ENCODE results near the gene TSPAN4. TPM values are rescaled to one million over a fixed set of nuclear protein-coding genes. Genes with fewer than 3 reads are reported as not detected.
A peak's percentile ranks its signal among the peaks of the same experiment; 100 is the strongest.

Gene TSPAN4
- total and polyA plus RNA-seq, 10 of the 15 experiments (the other 5 are each of a cell fraction or from before 2014, with no cell fraction given) = 0.37 to 14.0 (median 8.5) TPM; not detected in 1

DNA sequence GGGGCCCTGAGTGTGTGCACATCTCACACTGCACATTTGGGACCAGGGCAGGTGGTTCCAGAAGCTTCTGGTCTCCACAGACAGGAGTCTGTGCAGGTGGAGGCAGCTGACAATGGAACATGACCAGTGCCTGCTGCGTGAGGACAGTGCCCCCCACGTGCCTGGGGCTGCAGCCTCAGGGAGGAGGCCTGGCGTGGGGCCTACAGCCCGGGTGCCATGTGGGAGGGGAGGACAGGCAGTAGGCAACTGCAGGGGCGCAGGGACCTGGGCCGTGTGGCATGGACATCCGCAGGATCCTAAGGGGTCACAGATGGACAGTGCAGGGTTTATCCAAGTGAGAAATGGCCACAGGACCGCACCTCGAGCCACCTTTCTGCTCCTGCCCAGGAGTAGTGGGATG is 28.8 kb downstream of the TSPAN4 start (continued):
- TF ChIP-seq, protein P1, sequence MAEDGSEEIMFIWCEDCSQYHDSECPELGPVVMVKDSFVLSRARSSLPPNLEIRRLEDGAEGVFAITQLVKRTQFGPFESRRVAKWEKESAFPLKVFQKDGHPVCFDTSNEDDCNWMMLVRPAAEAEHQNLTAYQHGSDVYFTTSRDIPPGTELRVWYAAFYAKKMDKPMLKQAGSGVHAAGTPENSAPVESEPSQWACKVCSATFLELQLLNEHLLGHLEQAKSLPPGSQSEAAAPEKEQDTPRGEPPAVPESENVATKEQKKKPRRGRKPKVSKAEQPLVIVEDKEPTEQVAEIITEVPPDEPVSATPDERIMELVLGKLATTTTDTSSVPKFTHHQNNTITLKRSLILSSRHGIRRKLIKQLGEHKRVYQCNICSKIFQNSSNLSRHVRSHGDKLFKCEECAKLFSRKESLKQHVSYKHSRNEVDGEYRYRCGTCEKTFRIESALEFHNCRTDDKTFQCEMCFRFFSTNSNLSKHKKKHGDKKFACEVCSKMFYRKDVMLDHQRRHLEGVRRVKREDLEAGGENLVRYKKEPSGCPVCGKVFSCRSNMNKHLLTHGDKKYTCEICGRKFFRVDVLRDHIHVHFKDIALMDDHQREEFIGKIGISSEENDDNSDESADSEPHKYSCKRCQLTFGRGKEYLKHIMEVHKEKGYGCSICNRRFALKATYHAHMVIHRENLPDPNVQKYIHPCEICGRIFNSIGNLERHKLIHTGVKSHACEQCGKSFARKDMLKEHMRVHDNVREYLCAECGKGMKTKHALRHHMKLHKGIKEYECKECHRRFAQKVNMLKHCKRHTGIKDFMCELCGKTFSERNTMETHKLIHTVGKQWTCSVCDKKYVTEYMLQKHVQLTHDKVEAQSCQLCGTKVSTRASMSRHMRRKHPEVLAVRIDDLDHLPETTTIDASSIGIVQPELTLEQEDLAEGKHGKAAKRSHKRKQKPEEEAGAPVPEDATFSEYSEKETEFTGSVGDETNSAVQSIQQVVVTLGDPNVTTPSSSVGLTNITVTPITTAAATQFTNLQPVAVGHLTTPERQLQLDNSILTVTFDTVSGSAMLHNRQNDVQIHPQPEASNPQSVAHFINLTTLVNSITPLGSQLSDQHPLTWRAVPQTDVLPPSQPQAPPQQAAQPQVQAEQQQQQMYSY (CRISPR knock-in tag; IDR thresholded peaks at IDR 0.05) = no peak
- TF ChIP-seq MEF2A (IDR thresholded peaks at IDR 0.05; ENCODE audit: insufficient read depth, low read depth, low read length) (no peak), STAT1 (conservative IDR thresholded peaks at IDR 0.05) (no peak)

DNA sequence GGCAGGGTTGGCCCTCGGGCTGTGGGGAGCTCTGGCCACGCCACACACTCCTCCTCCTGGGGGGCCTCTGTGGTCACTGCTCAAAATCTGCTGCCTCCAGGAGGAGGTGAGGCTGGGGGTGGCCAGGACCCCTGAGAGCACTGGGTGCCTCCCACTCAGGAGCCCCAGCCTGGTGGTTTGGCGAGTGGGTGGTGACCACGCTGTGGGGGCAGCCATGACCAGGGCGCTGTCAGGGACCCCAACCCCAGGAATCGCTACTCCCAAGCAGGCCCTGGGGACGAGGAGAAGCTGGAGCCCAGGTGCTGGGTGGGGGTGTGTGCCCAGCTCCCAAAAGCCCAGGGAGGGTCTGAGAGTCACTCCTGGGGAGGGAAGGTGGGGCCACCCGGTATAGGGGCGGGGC is 30.1 kb downstream of the TSPAN4 start:
- in situ Hi-C loops (cut with MboI) = no loop called here
- Histone ChIP-seq H3K36me3 (ENCODE audit: control insufficient read depth in 2 of 2, insufficient read depth in 2 of 2, low read length in 1 of 2) (no peaks in the 10 kb centered on the region; a peak in 1 of 4 replicates), H3K27ac (ENCODE audit: control insufficient read depth, insufficient read depth) (no peak overlapping the region), H3K79me2 (ENCODE audit: control insufficient read depth, insufficient read depth, low read length) (no peaks in the 10 kb centered on the region), H2AFZ (ENCODE audit: control insufficient read depth, low read depth, low read length) (no peak overlapping the region), H3K9me3 (replicated peaks; ENCODE audit: control insufficient read depth, insufficient read depth, low read length) (no peaks in the 10 kb centered on the region), H3K4me1 (ENCODE audit: control insufficient read depth, insufficient read depth, low read length) (no peaks in the 10 kb centered on the region), H3K27me3 (replicated peaks in 1 of 2; ENCODE audit: control insufficient read depth in 2 of 2, insufficient read depth in 2 of 2, low read length in 1 of 2) (no peaks in the 10 kb centered on the region), H3K4me2 (ENCODE audit: control insufficient read depth, insufficient read depth) (no peak overlapping the region), H4K20me1 (ENCODE audit: control insufficient read depth, insufficient read depth) (no peaks in the 10 kb centered on the region), H3K4me3 (no peak overlapping the region), H3K9ac (ENCODE audit: control insufficient read depth, insufficient read depth, low read length) (no peak overlapping the region)
- SMC1A ChIA-PET (ENCODE audit: uncharacterized antibody, unreplicated experiment) = no interaction called here
- intact Hi-C loops (cut with micrococcal nuclease; ENCODE audit: unreplicated experiment) = no loop called here
- DNase-seq (ENCODE audit: low read depth, low spot score) (no peak), ATAC-seq (no peak), FAIRE-seq (no peak)
- RAD21 ChIA-PET (ENCODE audit: unreplicated experiment) = no interaction called here
- no TSS peak for BruUV-seq (replicated peaks)
- 82% methylated on average over 9 of the region's 9 CpGs for WGBS (ENCODE audit: insufficient coverage, insufficient replicate concordance, low lambda C conversion rate, missing lambda C conversion rate)
- CTCF ChIA-PET = no interaction called here
- POLR2A ChIA-PET = no interaction called here
- TF ChIP-seq, protein P2, sequence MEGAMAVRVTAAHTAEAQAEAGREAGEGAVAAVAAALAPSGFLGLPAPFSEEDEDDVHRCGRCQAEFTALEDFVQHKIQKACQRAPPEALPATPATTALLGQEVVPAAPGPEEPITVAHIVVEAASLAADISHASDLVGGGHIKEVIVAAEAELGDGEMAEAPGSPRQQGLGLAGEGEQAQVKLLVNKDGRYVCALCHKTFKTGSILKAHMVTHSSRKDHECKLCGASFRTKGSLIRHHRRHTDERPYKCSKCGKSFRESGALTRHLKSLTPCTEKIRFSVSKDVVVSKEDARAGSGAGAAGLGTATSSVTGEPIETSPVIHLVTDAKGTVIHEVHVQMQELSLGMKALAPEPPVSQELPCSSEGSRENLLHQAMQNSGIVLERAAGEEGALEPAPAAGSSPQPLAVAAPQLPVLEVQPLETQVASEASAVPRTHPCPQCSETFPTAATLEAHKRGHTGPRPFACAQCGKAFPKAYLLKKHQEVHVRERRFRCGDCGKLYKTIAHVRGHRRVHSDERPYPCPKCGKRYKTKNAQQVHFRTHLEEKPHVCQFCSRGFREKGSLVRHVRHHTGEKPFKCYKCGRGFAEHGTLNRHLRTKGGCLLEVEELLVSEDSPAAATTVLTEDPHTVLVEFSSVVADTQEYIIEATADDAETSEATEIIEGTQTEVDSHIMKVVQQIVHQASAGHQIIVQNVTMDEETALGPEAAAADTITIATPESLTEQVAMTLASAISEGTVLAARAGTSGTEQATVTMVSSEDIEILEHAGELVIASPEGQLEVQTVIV (IDR thresholded peaks at IDR 0.05; ENCODE audit: borderline replicate concordance, partially characterized antibody) = no peak
- no peak for TF ChIP-seq RFX5 (IDR thresholded peaks at IDR 0.05; ENCODE audit: low read depth, low read length)
- 0 out of 2 replicates have a peak, but pooled peaks have one; percentile 16 for TF ChIP-seq POLR2A (IDR thresholded peaks at IDR 0.05; ENCODE audit: low read depth, low read length)
- no peak for TF ChIP-seq ZZZ3 (IDR thresholded peaks at IDR 0.05; ENCODE audit: control insufficient read depth, insufficient read length, low read depth)
- no peak for TF ChIP-seq SUPT20H (IDR thresholded peaks at IDR 0.05; ENCODE audit: borderline replicate concordance, control insufficient read depth, low read depth, low read length)
